SU-DHL-6 (cell line): ENCODE results near the gene GABRB1.

Experiments
- H2AFZ ChIP-seq: fragments of 200-600 bp; sonication (generic); 2 replicates; pipeline ENCODE4 v1.6.1; 2014; ENCODE audit warnings: low read depth, mild to moderate bottlenecking, moderate library complexity, mixed read lengths, antibody characterized with exemption, low read length; ENCODE audit not compliant: severe bottlenecking
- H3F3A ChIP-seq: fragments of 200-600 bp; shearing (Covaris generic); 2 replicates; pipeline ENCODE4 v1.6.0; 2016; ENCODE audit warnings: antibody characterized with exemption, mild to moderate bottlenecking; ENCODE audit not compliant: insufficient read depth
- H3K27ac ChIP-seq: fragments of 200-600 bp; sonication (generic); 2 replicates; pipeline ENCODE4 v1.5.1; 2016; ENCODE audit warnings: low read depth, mild to moderate bottlenecking, low read length, moderate library complexity, mixed read lengths
- H3K27me3 ChIP-seq: fragments of 200-600 bp; sonication (generic), shearing (Covaris generic); 2 replicates; pipeline ENCODE4 v1.6.0; 2014; ENCODE audit warnings: mild to moderate bottlenecking, low read length
- H3K36me3 ChIP-seq: fragments of 200-600 bp; sonication (generic); 2 replicates; pipeline ENCODE4 v1.6.1; 2014; ENCODE audit warnings: mild to moderate bottlenecking, low read length, mixed read lengths
- H3K4me2 ChIP-seq: fragments of 300-600, 200-600 bp; shearing (Covaris generic), sonication (generic); 2 replicates; pipeline ENCODE4 v1.6.0; 2014; ENCODE audit warnings: low read length, low read depth, mild to moderate bottlenecking; ENCODE audit not compliant: poor library complexity, severe bottlenecking
- H3K4me3 ChIP-seq: fragments of 200-600 bp; sonication (generic); 2 replicates; pipeline ENCODE4 v1.5.1; 2014; ENCODE audit warnings: antibody characterized with exemption, low read length, mild to moderate bottlenecking, mixed read lengths; ENCODE audit not compliant: insufficient read depth, poor library complexity, severe bottlenecking
- H3K79me2 ChIP-seq: fragments of 200-600 bp; sonication (generic); 2 replicates; pipeline ENCODE4 v1.6.1; 2014; ENCODE audit warnings: mild to moderate bottlenecking, low read length, moderate library complexity; ENCODE audit not compliant: insufficient read depth
- H3K9ac ChIP-seq: fragments of 200-600 bp; sonication (generic); 2 replicates; pipeline ENCODE4 v1.7.0; 2014; ENCODE audit warnings: mild to moderate bottlenecking, low read length
- H3K9me2 ChIP-seq: fragments of 200-600 bp; sonication (generic); replicated peaks from 2 replicates; pipeline ENCODE4 v1.6.1; 2014; ENCODE audit warnings: low read length; ENCODE audit not compliant: insufficient read depth
- H3K9me3 ChIP-seq: fragments of 200-600 bp; sonication (generic); 2 replicates; pipeline ENCODE4 v1.6.1; 2014; ENCODE audit warnings: low read length, mixed read lengths; ENCODE audit not compliant: insufficient read depth
- H4K20me1 ChIP-seq: fragments of 200-600 bp; sonication (generic); 2 replicates; pipeline ENCODE4 v1.6.1; 2014; ENCODE audit warnings: low read depth, mild to moderate bottlenecking, antibody characterized with exemption, low read length, moderate library complexity, mixed read lengths
- CTCF ChIP-seq: fragments of 200-600 bp; sonication (generic); IDR thresholded peaks from one replicate; pipeline ENCODE4 v1.5.1; 2017; ENCODE audit warnings: antibody characterized with exemption, mild to moderate bottlenecking, low read length, moderate library complexity; ENCODE audit not compliant: insufficient read depth, poor library complexity, severe bottlenecking
- EZH2phosphoT487 ChIP-seq: fragments of 200-600 bp; sonication (generic), shearing (Covaris generic); conservative IDR thresholded peaks from 2 replicates; pipeline ENCODE4 v1.6.1; 2018; ENCODE audit warnings: mild to moderate bottlenecking, antibody characterized with exemption, low read length, moderate library complexity, mixed read lengths

GABRB1 gene

DNA sequence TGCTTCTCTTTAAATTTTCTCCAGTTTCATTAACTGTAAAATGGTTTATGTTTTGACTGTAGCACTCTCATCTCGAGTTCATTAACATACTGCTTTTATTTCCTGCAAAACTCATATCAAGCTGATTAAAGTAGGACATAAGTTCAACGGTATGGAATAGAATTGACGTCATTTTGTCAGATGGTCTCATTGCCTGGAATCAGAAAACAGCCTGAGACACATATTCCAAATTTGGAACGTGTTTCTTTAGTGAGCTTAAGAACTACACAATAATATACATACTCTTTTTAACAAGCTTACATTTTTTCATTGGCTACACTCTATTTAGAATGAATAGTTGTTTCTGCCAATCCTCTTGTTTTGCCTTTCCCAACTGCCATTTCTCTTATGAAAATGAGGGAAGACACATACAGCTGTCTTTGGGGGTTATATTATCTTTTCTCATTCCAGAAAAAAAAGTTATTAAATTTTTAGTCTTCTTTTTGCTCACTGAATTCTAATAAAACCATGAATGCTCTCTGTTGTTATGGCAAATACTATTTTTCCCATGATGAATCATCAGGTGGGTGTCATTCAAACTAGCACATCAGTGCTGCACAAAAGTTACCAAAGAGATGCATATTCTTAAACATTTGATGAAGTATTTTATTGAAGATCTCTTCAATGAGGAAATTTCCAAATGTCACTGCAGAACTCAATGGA, 162.8 kb downstream of the GABRB1 start:
- Histone ChIP-seq H3K27me3 (no peaks in the 10 kb centered on the region), H3K79me2 (no peaks in the 10 kb centered on the region), H2AFZ (no peak overlapping the region), H3K9me3 (no peaks in the 10 kb centered on the region), H3F3A (no peaks in the 10 kb centered on the region), H3K27ac (no peak overlapping the region), H4K20me1 (no peaks in the 10 kb centered on the region), H3K9ac (no peak overlapping the region), H3K36me3 (no peaks in the 10 kb centered on the region), H3K4me3 (no peak overlapping the region), H3K4me2 (no peak overlapping the region), H3K9me2 (no peaks in the 10 kb centered on the region)
- no peak for TF ChIP-seq CTCF
- no peak for TF ChIP-seq EZH2phosphoT487

DNA sequence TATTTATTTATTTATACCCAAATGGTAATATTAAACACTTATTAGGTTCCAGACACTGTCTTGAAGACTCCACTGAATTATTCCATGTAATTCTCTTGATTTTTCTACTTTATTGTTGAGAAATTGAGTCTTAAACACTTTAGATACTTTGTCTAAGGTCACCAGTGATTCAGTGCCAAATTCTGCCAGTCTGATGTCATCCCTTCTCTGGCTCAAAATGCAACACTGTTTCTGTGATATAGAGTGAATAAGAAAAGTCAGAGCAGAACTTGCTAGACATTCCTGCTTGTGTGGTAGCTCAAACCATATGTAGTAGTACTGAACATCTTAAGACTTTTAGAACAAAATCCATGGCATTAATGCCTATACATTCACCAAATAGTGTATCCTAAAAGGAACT, 164.3 kb downstream of the GABRB1 start:
- Histone ChIP-seq H4K20me1 (no peaks in the 10 kb centered on the region), H2AFZ (no peak overlapping the region), H3K4me3 (no peak overlapping the region), H3K36me3 (no peaks in the 10 kb centered on the region), H3K4me2 (no peak overlapping the region), H3F3A (no peaks in the 10 kb centered on the region), H3K9ac (no peak overlapping the region), H3K9me3 (no peaks in the 10 kb centered on the region), H3K9me2 (no peaks in the 10 kb centered on the region), H3K27ac (no peak overlapping the region), H3K27me3 (no peaks in the 10 kb centered on the region), H3K79me2 (no peaks in the 10 kb centered on the region)
- TF ChIP-seq EZH2phosphoT487: no peak
- no peak for TF ChIP-seq CTCF

GRCh38 chr4:47198791-47199190, 167.4 kb downstream of the GABRB1 start:
- Histone ChIP-seq H3K9ac (no peak overlapping the region), H3K9me3 (no peaks in the 10 kb centered on the region), H3K27me3 (no peaks in the 10 kb centered on the region), H3K79me2 (no peaks in the 10 kb centered on the region), H3F3A (no peaks in the 10 kb centered on the region), H3K4me2 (no peak overlapping the region), H3K27ac (no peak overlapping the region), H3K4me3 (no peak overlapping the region), H4K20me1 (no peaks in the 10 kb centered on the region), H3K9me2 (no peaks in the 10 kb centered on the region), H2AFZ (no peak overlapping the region), H3K36me3 (no peaks in the 10 kb centered on the region)
- no peak for TF ChIP-seq CTCF
- no peak for TF ChIP-seq EZH2phosphoT487
